Endothelial cell (in vitro differentiated cells): ENCODE measurements around the gene PIGV. TPM values are rescaled to one million over a fixed set of nuclear protein-coding genes. Genes with fewer than 3 reads are reported as not detected.
A peak's percentile ranks its signal among the peaks of the same experiment; 100 is the strongest.

Experiments
- DNase-seq: peaks from one replicate; pipeline ENCODE4 v3.0.0; 2021; ENCODE audit warnings: low spot score
- H3K27ac Mint-ChIP-seq: one replicate; pipeline ENCODE4 v1.8.0; 2021; ENCODE audit warnings: mixed read lengths, inconsistent platforms; ENCODE audit not compliant: unreplicated experiment
- H3K27me3 Mint-ChIP-seq: one replicate; pipeline ENCODE4 v1.8.0; 2021; ENCODE audit warnings: mild to moderate bottlenecking, moderate library complexity, mixed read lengths, inconsistent platforms; ENCODE audit not compliant: unreplicated experiment
- H3K36me3 Mint-ChIP-seq: one replicate; pipeline ENCODE4 v1.8.0; 2021; ENCODE audit warnings: mild to moderate bottlenecking, low read depth, mixed read lengths, inconsistent platforms; ENCODE audit not compliant: unreplicated experiment
- H3K4me1 Mint-ChIP-seq: one replicate; pipeline ENCODE4 v1.8.0; 2021; ENCODE audit warnings: mild to moderate bottlenecking, mixed read lengths, inconsistent platforms; ENCODE audit not compliant: unreplicated experiment
- H3K4me3 Mint-ChIP-seq: one replicate; pipeline ENCODE4 v1.8.0; 2021; ENCODE audit warnings: mild to moderate bottlenecking, mixed read lengths, inconsistent platforms; ENCODE audit not compliant: unreplicated experiment
- H3K9me3 Mint-ChIP-seq: one replicate; pipeline ENCODE4 v1.8.0; 2021; ENCODE audit warnings: mixed read lengths, inconsistent platforms; ENCODE audit not compliant: unreplicated experiment
- CTCF ChIP-seq: fragments of 200-600 bp; sonication (generic); IDR thresholded peaks from one replicate; pipeline ENCODE4 v1.5.0; 2021; ENCODE audit warnings: antibody characterized with exemption; ENCODE audit not compliant: unreplicated experiment
- total RNA-seq: library from RNA; stranded (reverse); fragmentation: NEBNext Ultra II Directional; extraction: Animal tissue kit (Norgen Biotek cat#: 25700); gene quantifications from one replicate; pipeline ENCODE4 v1.2.1, GENCODE V29; 2021; ENCODE audit not compliant: unreplicated experiment

Gene PIGV
- total RNA-seq, 1 donor from 2014 or later, result 7.6 TPM

GRCh38 chr1:26787381-26787705 lies 407 bp upstream of the PIGV start:
- peaks cover 16% of the 10 kb centered on the region for H3K27me3 Mint-ChIP-seq
- no peak for TF ChIP-seq CTCF
- H3K36me3 Mint-ChIP-seq, result peaks cover 5% of the 10 kb centered on the region
- H3K4me1 Mint-ChIP-seq, result peaks cover 67% of the 10 kb centered on the region
- no peaks in the 10 kb centered on the region for H3K9me3 Mint-ChIP-seq
- peak overlapping the region; percentile 97 for H3K4me3 Mint-ChIP-seq
- H3K27ac Mint-ChIP-seq, result peak overlapping the region; percentile 99
- no peak for DNase-seq

DNA sequence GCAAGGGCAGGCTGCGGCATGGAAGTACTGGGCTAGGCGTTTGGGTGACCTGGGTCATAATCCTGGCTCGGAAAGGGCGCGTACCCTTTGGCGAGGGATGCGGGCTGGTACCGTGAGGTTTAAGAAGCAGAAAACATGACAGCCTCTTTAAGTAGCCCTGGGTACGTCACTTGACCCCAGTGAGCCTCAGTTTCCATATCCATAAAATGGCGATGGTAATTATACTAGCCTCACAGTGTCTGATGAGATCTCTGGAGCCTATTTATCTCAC lies 700 bp downstream of the PIGV start:
- Mint-ChIP-seq H3K27me3 (peaks cover 18% of the 10 kb centered on the region), H3K36me3 (no peaks in the 10 kb centered on the region)

DNA sequence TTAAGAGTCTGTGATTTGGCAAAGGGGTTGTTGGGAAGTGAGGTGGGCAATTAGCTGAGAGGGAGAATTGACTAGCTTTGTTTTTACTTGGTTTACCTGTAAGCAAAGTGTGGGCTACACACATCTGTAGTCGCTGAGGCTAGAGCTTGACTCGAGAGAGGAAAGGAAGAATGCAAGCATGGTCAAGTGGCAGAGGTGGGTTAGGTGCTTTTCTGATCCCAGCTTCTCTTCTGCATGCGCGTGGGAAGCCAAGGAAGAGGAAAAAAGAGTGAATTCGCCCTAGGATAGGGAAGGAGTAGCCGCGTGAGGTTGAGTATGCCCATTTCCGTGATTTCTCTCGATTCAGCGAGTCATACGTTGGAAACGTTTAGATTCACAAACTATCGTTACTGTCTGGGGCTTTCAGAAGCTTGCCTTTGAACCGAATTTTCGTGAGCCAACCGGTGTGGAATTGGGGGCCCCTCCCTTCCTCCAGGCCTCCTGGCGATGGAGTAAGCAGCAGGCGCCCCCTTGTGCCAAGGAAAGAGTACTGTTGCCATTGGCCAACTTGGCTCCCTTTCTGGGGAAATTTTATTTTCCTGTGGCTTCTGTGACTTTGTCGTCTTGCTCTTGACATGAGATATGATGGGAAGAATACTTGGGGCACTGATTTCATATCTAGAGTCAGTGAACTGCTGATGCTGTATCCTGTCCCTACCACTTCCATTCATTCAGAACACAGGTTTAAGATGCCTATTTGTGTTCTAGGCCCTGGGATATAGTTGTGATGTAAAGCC lies 1.3 kb downstream of the PIGV start:
- Mint-ChIP-seq H3K27ac (peak overlapping the region; percentile 67), H3K36me3 (peaks cover 2% of the 10 kb centered on the region), H3K4me3 (peak overlapping the region; percentile 83), H3K9me3 (no peaks in the 10 kb centered on the region), H3K27me3 (peaks cover 18% of the 10 kb centered on the region), H3K4me1 (peaks cover 57% of the 10 kb centered on the region)
- peak; percentile 78 for DNase-seq
- TF ChIP-seq CTCF, result peak; percentile 86

More for the DNA sequence above, 700 bp downstream of the PIGV start:
- Mint-ChIP-seq H3K4me3 (peak overlapping the region; percentile 83), H3K9me3 (no peaks in the 10 kb centered on the region), H3K4me1 (peaks cover 62% of the 10 kb centered on the region), H3K27ac (peak overlapping the region; percentile 67)
- DNase-seq, result no peak
- no peak for TF ChIP-seq CTCF

GRCh38 chr1:26789612-26789865 lies 1.8 kb downstream of the PIGV start:
- H3K27ac Mint-ChIP-seq, result no peak overlapping the region
- no peak for DNase-seq
- H3K4me1 Mint-ChIP-seq, result peaks cover 57% of the 10 kb centered on the region
- no peak for TF ChIP-seq CTCF
- peaks cover 7% of the 10 kb centered on the region for H3K36me3 Mint-ChIP-seq
- H3K9me3 Mint-ChIP-seq, result no peaks in the 10 kb centered on the region
- no peak overlapping the region for H3K4me3 Mint-ChIP-seq
- peaks cover 18% of the 10 kb centered on the region for H3K27me3 Mint-ChIP-seq

DNA sequence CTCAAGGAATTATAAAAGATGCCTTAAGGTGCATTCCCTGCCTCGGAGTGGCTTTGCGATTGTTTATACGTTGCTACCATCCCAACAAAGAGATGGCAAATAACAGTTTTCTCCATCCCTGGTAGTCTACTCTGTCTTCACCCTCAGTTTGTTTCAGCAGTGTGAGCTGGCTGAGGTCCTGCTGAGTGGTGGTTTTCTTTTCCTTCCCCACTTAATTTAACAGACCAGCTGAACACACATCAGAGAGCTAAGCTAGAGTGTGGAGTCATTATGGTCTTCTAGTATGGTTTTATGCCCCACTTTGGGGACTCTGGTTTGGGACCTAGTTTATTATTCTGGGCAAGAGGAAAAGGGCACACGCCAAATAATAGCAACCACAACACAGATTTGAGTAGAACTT lies 2.2 kb downstream of the PIGV start:
- peaks cover 18% of the 10 kb centered on the region for H3K27me3 Mint-ChIP-seq
- no peak for DNase-seq
- no peak for TF ChIP-seq CTCF
- H3K9me3 Mint-ChIP-seq, result no peaks in the 10 kb centered on the region
- no peak overlapping the region for H3K4me3 Mint-ChIP-seq
- H3K4me1 Mint-ChIP-seq, result peaks cover 53% of the 10 kb centered on the region
- no peak overlapping the region for H3K27ac Mint-ChIP-seq
- H3K36me3 Mint-ChIP-seq, result peaks cover 11% of the 10 kb centered on the region
